OCI-LY3 (cell line): Measurements from ENCODE around the gene MIR17HG.

Experiments used
- H2AFZ ChIP-seq: fragments of 200-600, 300-600 bp; shearing (Covaris generic); 2 replicates; pipeline ENCODE4 v1.6.0; 2014; ENCODE audit warnings: antibody characterized with exemption, low read depth, low read length
- H3K27ac ChIP-seq: fragments of 200-600, 300-600 bp; sonication (generic); 2 replicates; pipeline ENCODE4 v1.5.1; 2014; ENCODE audit warnings: mild to moderate bottlenecking, low read length, moderate library complexity, mixed read lengths
- H3K27me3 ChIP-seq: fragments of 200-600, 300-600 bp; sonication (generic); 2 replicates; pipeline ENCODE4 v1.6.1; 2014; ENCODE audit warnings: low read depth, low read length, mixed read lengths
- H3K36me3 ChIP-seq: fragments of 200-600, 300-600 bp; sonication (generic); replicated peaks from 2 replicates; pipeline ENCODE3; 2014; ENCODE audit warnings: low read depth, low read length, mixed read lengths
- H3K4me1 ChIP-seq: fragments of 300-600, 200-600 bp; sonication (generic); 2 replicates; pipeline ENCODE4 v1.6.1; 2014; ENCODE audit warnings: low read length, mixed read lengths
- H3K4me2 ChIP-seq: fragments of 200-600, 300-600 bp; sonication (generic); 2 replicates; pipeline ENCODE4 v1.6.1; 2014; ENCODE audit warnings: low read length, mixed read lengths
- H3K4me3 ChIP-seq: fragments of 300-600, 200-600 bp; sonication (generic); 2 replicates; pipeline ENCODE4 v1.5.1; 2014; ENCODE audit warnings: antibody characterized with exemption, mild to moderate bottlenecking, low read length, moderate library complexity
- H3K79me2 ChIP-seq: fragments of 300-600, 200-600 bp; shearing (Covaris generic); 2 replicates; pipeline ENCODE4 v1.6.1; 2014; ENCODE audit warnings: mild to moderate bottlenecking, low read length, mixed read lengths
- H3K9ac ChIP-seq: fragments of 300-600, 200-600 bp; shearing (Covaris generic); 2 replicates; pipeline ENCODE4 v1.6.0; 2014; ENCODE audit warnings: mild to moderate bottlenecking, low read length, moderate library complexity
- H3K9me3 ChIP-seq: fragments of 200-600, 300-600 bp; shearing (Covaris generic); 2 replicates; pipeline ENCODE4 v1.6.1; 2014; ENCODE audit warnings: low read length, mixed read lengths; ENCODE audit not compliant: insufficient read depth
- H4K20me1 ChIP-seq: fragments of 200-600, 300-600 bp; sonication (generic); 2 replicates; pipeline ENCODE4 v1.6.1; 2016; ENCODE audit warnings: low read length, mixed read lengths; ENCODE audit not compliant: insufficient read depth
- EZH2phosphoT487 ChIP-seq: fragments of 200-600 bp; shearing (Covaris generic); IDR thresholded peaks from 2 replicates; pipeline ENCODE4 v1.6.1; 2018; ENCODE audit warnings: antibody characterized with exemption, mixed run types, low read depth
- TF ChIP-seq, protein P1 (sequence below): fragments of 200-600, 300-600 bp; sonication (generic); IDR thresholded peaks from 2 replicates; pipeline ENCODE4 v1.5.1; 2014; ENCODE audit warnings: antibody characterized with exemption, low read length, low read depth

Gene MIR17HG

DNA sequence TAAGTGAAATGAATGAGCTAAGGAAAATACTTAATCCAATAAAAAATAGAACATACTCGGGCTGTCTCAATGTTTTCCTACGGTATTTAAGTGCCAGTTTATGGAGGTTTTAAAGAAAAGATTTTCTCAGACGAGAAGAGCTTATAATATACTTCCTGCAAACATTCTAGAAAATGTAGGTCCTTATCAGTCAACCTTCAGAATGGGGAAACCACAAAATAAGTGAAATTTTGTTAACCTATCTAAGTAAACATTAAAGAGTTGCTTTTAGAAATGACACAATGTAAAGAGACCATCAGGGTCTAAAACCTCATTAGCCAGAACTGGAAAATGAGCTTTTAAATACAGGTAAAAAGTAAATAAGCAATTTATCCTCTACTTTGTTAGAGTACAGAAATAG lies 12.1 kb downstream of the MIR17HG start:
- H3K4me3 ChIP-seq = no peak overlapping the region
- peak overlapping the region; percentile 60; the same call in 1 of the 2 replicates for H3K27ac ChIP-seq
- no peak overlapping the region for H3K4me2 ChIP-seq
- peaks cover 46% of the 10 kb centered on the region for H4K20me1 ChIP-seq
- H3K27me3 ChIP-seq = no peaks in the 10 kb centered on the region
- H3K79me2 ChIP-seq = peaks cover 12% of the 10 kb centered on the region
- peaks cover 22% of the 10 kb centered on the region for H3K4me1 ChIP-seq
- H3K9ac ChIP-seq = no peak overlapping the region
- H2AFZ ChIP-seq = no peak overlapping the region
- peaks cover 50% of the 10 kb centered on the region for H3K36me3 ChIP-seq
- TF ChIP-seq EZH2phosphoT487 = no peak
- TF ChIP-seq, protein P1, sequence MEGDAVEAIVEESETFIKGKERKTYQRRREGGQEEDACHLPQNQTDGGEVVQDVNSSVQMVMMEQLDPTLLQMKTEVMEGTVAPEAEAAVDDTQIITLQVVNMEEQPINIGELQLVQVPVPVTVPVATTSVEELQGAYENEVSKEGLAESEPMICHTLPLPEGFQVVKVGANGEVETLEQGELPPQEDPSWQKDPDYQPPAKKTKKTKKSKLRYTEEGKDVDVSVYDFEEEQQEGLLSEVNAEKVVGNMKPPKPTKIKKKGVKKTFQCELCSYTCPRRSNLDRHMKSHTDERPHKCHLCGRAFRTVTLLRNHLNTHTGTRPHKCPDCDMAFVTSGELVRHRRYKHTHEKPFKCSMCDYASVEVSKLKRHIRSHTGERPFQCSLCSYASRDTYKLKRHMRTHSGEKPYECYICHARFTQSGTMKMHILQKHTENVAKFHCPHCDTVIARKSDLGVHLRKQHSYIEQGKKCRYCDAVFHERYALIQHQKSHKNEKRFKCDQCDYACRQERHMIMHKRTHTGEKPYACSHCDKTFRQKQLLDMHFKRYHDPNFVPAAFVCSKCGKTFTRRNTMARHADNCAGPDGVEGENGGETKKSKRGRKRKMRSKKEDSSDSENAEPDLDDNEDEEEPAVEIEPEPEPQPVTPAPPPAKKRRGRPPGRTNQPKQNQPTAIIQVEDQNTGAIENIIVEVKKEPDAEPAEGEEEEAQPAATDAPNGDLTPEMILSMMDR = no peak
- H3K9me3 ChIP-seq = no peaks in the 10 kb centered on the region

DNA sequence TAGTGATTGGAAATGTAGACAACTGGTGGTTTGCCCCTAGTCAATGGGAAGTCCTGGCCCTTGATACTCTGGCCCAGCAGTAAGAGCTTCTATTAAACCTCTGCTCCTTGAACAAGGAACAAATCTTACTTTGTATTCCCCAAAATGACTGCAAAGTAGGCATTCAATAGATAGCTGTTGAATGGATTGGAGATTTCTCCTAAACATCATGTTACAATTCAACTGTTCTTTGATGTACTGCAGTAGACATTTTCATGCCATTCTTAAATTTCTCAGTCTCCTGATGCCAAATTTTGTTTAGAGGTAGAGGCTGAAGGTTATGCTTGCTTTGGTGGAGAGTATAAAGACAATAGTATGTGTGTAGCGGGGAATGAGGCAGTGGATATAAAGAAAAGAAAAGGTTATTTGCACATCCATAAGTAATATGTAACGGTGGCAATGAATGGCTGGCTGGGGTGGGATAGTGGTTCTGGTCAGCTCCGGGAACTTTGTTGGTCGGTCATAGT lies 12.8 kb downstream of the MIR17HG start:
- Histone ChIP-seq H3K9ac (no peak overlapping the region), H3K27ac (peak overlapping the region; percentile 12; the same call in 1 of the 2 replicates), H3K4me3 (no peak overlapping the region)

DNA sequence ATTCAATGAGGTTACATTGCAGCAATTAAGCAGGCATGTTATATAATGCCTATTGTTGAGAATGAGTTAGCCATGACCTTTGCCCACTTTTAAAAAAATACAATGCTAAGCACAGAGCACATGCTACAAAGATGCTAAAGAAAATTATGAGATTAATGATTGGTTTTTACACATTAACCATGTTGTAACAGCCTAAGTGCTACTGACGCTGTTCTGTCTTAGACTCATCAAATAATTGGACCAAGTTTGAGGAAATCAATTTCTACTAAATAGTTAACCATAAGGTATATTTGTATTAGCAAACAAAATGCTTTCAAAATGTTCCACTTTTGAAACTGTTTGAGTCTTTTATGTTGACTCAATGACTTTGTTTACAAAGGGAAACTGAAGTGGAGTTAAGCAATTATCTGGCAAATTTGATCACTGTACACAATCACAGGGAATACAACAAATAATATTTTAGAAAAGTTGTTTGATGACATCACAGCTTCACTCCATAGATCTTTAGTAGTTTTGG lies 14.3 kb downstream of the MIR17HG start:
- H3K36me3 ChIP-seq = peaks cover 36% of the 10 kb centered on the region
- no peak overlapping the region for H3K9ac ChIP-seq
- H3K27me3 ChIP-seq = no peaks in the 10 kb centered on the region
- no peak overlapping the region for H3K4me2 ChIP-seq
- H3K9me3 ChIP-seq = no peaks in the 10 kb centered on the region
- H3K27ac ChIP-seq = no peak overlapping the region
- peaks cover 24% of the 10 kb centered on the region for H4K20me1 ChIP-seq
- H3K79me2 ChIP-seq = no peaks in the 10 kb centered on the region; the same call in 1 of the 2 replicates
- peaks cover 12% of the 10 kb centered on the region for H3K4me1 ChIP-seq
- H3K4me3 ChIP-seq = no peak overlapping the region
- TF ChIP-seq, protein P1 = no peak
- TF ChIP-seq EZH2phosphoT487 = no peak
- no peak overlapping the region for H2AFZ ChIP-seq

More for the DNA sequence above, 12.8 kb downstream of the MIR17HG start:
- H3K79me2 ChIP-seq = peaks cover 6% of the 10 kb centered on the region
- no peaks in the 10 kb centered on the region for H3K9me3 ChIP-seq
- no peaks in the 10 kb centered on the region for H3K27me3 ChIP-seq
- peaks cover 15% of the 10 kb centered on the region for H3K4me1 ChIP-seq
- H3K36me3 ChIP-seq = peaks cover 50% of the 10 kb centered on the region
- H4K20me1 ChIP-seq = peaks cover 39% of the 10 kb centered on the region
- no peak overlapping the region for H2AFZ ChIP-seq
- no peak overlapping the region for H3K4me2 ChIP-seq
- TF ChIP-seq, protein P1 = no peak

DNA sequence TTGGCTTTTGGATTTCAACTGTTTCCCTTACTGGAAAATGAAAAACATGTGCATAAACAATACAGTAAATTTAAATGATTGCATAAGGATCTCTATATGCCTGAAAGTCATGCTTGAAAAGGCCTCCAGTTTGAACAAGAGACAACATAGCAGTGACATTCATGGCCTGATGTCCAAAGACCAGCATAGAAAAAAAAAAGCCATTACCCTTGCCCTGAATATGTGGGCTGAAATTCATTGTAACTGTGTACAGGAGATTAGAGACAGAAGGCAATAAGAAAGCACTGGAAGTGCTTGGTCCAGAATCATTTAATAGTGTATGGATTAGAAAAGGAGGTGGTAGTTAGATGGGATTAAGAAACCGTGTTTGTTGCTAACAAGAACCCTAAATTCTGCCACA lies 15.4 kb downstream of the MIR17HG start:
- no peak for TF ChIP-seq EZH2phosphoT487
- TF ChIP-seq, protein P1 = no peak
- no peak overlapping the region for H3K9ac ChIP-seq
- peaks cover 25% of the 10 kb centered on the region for H3K36me3 ChIP-seq
- H3K4me1 ChIP-seq = peaks cover 19% of the 10 kb centered on the region
- H3K27me3 ChIP-seq = no peaks in the 10 kb centered on the region
- H3K4me2 ChIP-seq = no peak overlapping the region
- no peak overlapping the region for H3K27ac ChIP-seq
- H3K9me3 ChIP-seq = no peaks in the 10 kb centered on the region
- H4K20me1 ChIP-seq = peaks cover 13% of the 10 kb centered on the region
- H3K79me2 ChIP-seq = no peaks in the 10 kb centered on the region
- no peak overlapping the region for H3K4me3 ChIP-seq
- no peak overlapping the region for H2AFZ ChIP-seq
